Large intestine (tissue), 3 donors: Measurements from ENCODE around the gene ZNF574. TPM values are rescaled to one million over a fixed set of nuclear protein-coding genes. Genes with fewer than 3 reads are reported as not detected.

Source experiments
- DNase-seq, 2 donors: peaks; one replicate each; pipeline versions ENCODE4 v3.0.0 to v3.0.0-alpha.2; 2013
- H3K27ac ChIP-seq: one replicate; pipeline ENCODE4 v1.5.1; 2013; ENCODE audit warnings: low read length
- H3K27me3 ChIP-seq: 2 replicates; pipeline ENCODE4 v1.6.1; 2013; ENCODE audit warnings: low read length; ENCODE audit not compliant: control insufficient read depth, insufficient read depth
- H3K36me3 ChIP-seq: 2 replicates; pipeline ENCODE4 v1.6.1; 2013; ENCODE audit warnings: low read length; ENCODE audit not compliant: control insufficient read depth, insufficient read depth
- H3K4me1 ChIP-seq: one replicate; pipeline ENCODE4 v1.6.1; 2013; ENCODE audit warnings: low read length; ENCODE audit not compliant: control insufficient read depth, insufficient read depth
- H3K4me3 ChIP-seq: one replicate; pipeline ENCODE4 v1.5.1; 2013; ENCODE audit warnings: low read length
- H3K9me3 ChIP-seq: one replicate; pipeline ENCODE4 v1.6.1; 2013; ENCODE audit warnings: mild to moderate bottlenecking, low read depth, low read length, moderate library complexity; ENCODE audit not compliant: control insufficient read depth
- WGBS: methylation state at CpG from one replicate; pipeline ENCODE4 v1.1.5; 2013; ENCODE audit warnings: low lambda C conversion rate; ENCODE audit not compliant: insufficient coverage; 5-methylcytosine and 5-hydroxymethylcytosine counted together
- polyA plus RNA-seq: library from polyadenylated mRNA; unstranded; fragments of 120-200 nt; gene quantifications from one replicate; pipeline ENCODE4 v1.2.1, GENCODE V29; 2013

The ZNF574 gene
- polyA plus RNA-seq, 1 donor, result 15.1 TPM

- DNase-seq, result no peak
- Histone ChIP-seq H3K27ac (no peak overlapping the region), H3K4me1 (peaks cover 4% of the 10 kb centered on the region), H3K27me3 (peaks cover 25% of the 10 kb centered on the region), H3K9me3 (no peaks in the 10 kb centered on the region), H3K4me3 (no peak overlapping the region), H3K36me3 (no peaks in the 10 kb centered on the region)
- no CpG with 5 or more reads among the region's 9 CpGs for WGBS
Observed at GRCh38 chr19:42090672-42091071, 14.7 kb downstream of the ZNF574 start.

- no peak overlapping the region for H3K4me3 ChIP-seq
- peaks cover 31% of the 10 kb centered on the region for H3K27me3 ChIP-seq
- no CpG with 5 or more reads among the region's 13 CpGs for WGBS
- DNase-seq, result no peak
- H3K27ac ChIP-seq, result no peak overlapping the region
- H3K4me1 ChIP-seq, result peaks cover 4% of the 10 kb centered on the region
- no peaks in the 10 kb centered on the region for H3K9me3 ChIP-seq
- H3K36me3 ChIP-seq, result no peaks in the 10 kb centered on the region
Observed at GRCh38 chr19:42091300-42091699, 15.3 kb downstream of the ZNF574 start.

GRCh38 chr19:42091742-42092141 lies 15.8 kb downstream of the ZNF574 start:
- no CpG with 5 or more reads among the region's 10 CpGs for whole genome bisulfite sequencing
- no peak overlapping the region for H3K27ac ChIP-seq
- peaks cover 35% of the 10 kb centered on the region for H3K27me3 ChIP-seq
- DNase-seq, result peak in 1 of 2 donors; percentile 35
- H3K9me3 ChIP-seq, result no peaks in the 10 kb centered on the region
- no peaks in the 10 kb centered on the region for H3K36me3 ChIP-seq
- no peaks in the 10 kb centered on the region for H3K4me1 ChIP-seq
- H3K4me3 ChIP-seq, result no peak overlapping the region

GRCh38 chr19:42092350-42092749 lies 16.4 kb downstream of the ZNF574 start:
- H3K4me1 ChIP-seq, result no peaks in the 10 kb centered on the region

GRCh38 chr19:42093505-42093904 lies 17.5 kb downstream of the ZNF574 start:
- no CpG with 5 or more reads among the region's 4 CpGs for WGBS
- no peaks in the 10 kb centered on the region for H3K4me1 ChIP-seq
- no peaks in the 10 kb centered on the region for H3K9me3 ChIP-seq
- no peak for DNase-seq
- peaks cover 38% of the 10 kb centered on the region for H3K27me3 ChIP-seq
- H3K4me3 ChIP-seq, result no peak overlapping the region
- no peaks in the 10 kb centered on the region for H3K36me3 ChIP-seq
- H3K27ac ChIP-seq, result no peak overlapping the region

More at GRCh38 chr19:42092350-42092749, 16.4 kb downstream of the ZNF574 start:
- Histone ChIP-seq H3K27me3 (peaks cover 38% of the 10 kb centered on the region), H3K36me3 (no peaks in the 10 kb centered on the region), H3K27ac (no peak overlapping the region), H3K9me3 (no peaks in the 10 kb centered on the region), H3K4me3 (no peak overlapping the region)
- no CpG with 5 or more reads among the region's 5 CpGs for WGBS
- peak in 1 of 2 donors; percentile 20 for DNase-seq

GRCh38 chr19:42093926-42094325 lies 18.0 kb downstream of the ZNF574 start:
- DNase-seq, result no peak
- WGBS, result no CpG with 5 or more reads among the region's 4 CpGs

GRCh38 chr19:42095142-42095813 lies 19.3 kb downstream of the ZNF574 start:
- no peaks in the 10 kb centered on the region for H3K9me3 ChIP-seq
- no peak overlapping the region for H3K4me3 ChIP-seq
- WGBS, result no CpG with 5 or more reads among the region's 36 CpGs
- H3K4me1 ChIP-seq, result no peaks in the 10 kb centered on the region
- no peaks in the 10 kb centered on the region for H3K36me3 ChIP-seq
- no peak for DNase-seq
- H3K27me3 ChIP-seq, result peaks cover 38% of the 10 kb centered on the region
- H3K27ac ChIP-seq, result no peak overlapping the region

More at GRCh38 chr19:42093926-42094325, 18.0 kb downstream of the ZNF574 start:
- Histone ChIP-seq H3K4me1 (no peaks in the 10 kb centered on the region), H3K27me3 (peaks cover 38% of the 10 kb centered on the region), H3K4me3 (no peak overlapping the region), H3K36me3 (no peaks in the 10 kb centered on the region), H3K27ac (no peak overlapping the region), H3K9me3 (no peaks in the 10 kb centered on the region)

- Histone ChIP-seq H3K36me3 (no peaks in the 10 kb centered on the region), H3K4me3 (no peak overlapping the region), H3K9me3 (no peaks in the 10 kb centered on the region), H3K4me1 (no peaks in the 10 kb centered on the region), H3K27me3 (peaks cover 36% of the 10 kb centered on the region), H3K27ac (no peak overlapping the region)
- DNase-seq, result no peak
- WGBS, result no CpG with 5 or more reads among the region's 28 CpGs
Observed at GRCh38 chr19:42095814-42096230, 19.9 kb downstream of the ZNF574 start.

GRCh38 chr19:42096255-42096837 lies 20.4 kb downstream of the ZNF574 start:
- no CpG with 5 or more reads among the region's 15 CpGs for WGBS
- no peak for DNase-seq
- no peaks in the 10 kb centered on the region for H3K4me1 ChIP-seq
- no peaks in the 10 kb centered on the region for H3K9me3 ChIP-seq
- no peaks in the 10 kb centered on the region for H3K36me3 ChIP-seq
- peaks cover 33% of the 10 kb centered on the region for H3K27me3 ChIP-seq
- H3K27ac ChIP-seq, result no peak overlapping the region
- H3K4me3 ChIP-seq, result no peak overlapping the region

GRCh38 chr19:42097461-42097860 lies 21.5 kb downstream of the ZNF574 start:
- no peak for DNase-seq
- Histone ChIP-seq H3K4me3 (no peak overlapping the region), H3K9me3 (no peaks in the 10 kb centered on the region), H3K36me3 (no peaks in the 10 kb centered on the region), H3K27me3 (peaks cover 33% of the 10 kb centered on the region), H3K27ac (no peak overlapping the region), H3K4me1 (no peaks in the 10 kb centered on the region)
- no CpG with 5 or more reads among the region's 5 CpGs for WGBS

- no peaks in the 10 kb centered on the region for H3K36me3 ChIP-seq
Observed at GRCh38 chr19:42098781-42099180, 22.8 kb downstream of the ZNF574 start.

More at GRCh38 chr19:42098781-42099180, 22.8 kb downstream of the ZNF574 start:
- no peak overlapping the region for H3K27ac ChIP-seq
- H3K4me3 ChIP-seq, result no peak overlapping the region
- no peak for DNase-seq
- WGBS, result no CpG with 5 or more reads among the region's 6 CpGs
- no peaks in the 10 kb centered on the region for H3K9me3 ChIP-seq
- H3K4me1 ChIP-seq, result no peaks in the 10 kb centered on the region
- H3K27me3 ChIP-seq, result peaks cover 32% of the 10 kb centered on the region
